ENCODE results near the gene PUSL1. TPM values are rescaled to one million over a fixed set of nuclear protein-coding genes. Genes with fewer than 3 reads are reported as not detected.

PUSL1 gene
- total RNA-seq, 1 donor from 2014 or later: 10.6 TPM

DNA sequence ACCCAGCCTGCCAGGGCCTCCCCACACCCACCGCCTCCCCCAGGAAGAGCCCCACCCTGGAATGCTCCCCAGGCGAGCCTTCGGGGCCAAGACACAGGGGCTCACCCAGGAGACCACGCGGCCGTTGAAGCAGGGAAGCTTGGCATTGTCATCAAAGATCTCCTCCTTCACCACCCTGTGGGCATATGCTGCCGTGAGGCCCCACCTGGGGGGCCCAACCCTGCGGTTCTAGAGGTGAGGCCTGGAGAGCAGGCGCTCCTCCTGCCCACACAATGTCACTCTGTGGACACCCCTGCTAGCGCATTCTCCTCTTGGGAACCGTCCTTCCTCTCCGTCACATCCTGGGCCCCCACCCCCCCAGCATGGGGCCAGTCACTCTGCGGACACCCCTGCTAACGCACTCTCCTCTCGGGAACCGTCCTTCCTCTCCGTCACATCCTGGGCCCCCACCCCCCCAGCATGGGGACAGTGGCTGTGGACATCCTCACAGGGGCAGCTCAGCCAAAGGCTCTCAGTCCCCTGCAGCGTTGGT is 34.3 kb downstream of the PUSL1 start:
- no peak for DNase-seq
- no peak for ATAC-seq (ENCODE audit: poor library complexity)
- intact Hi-C loops (cut with DNase I): no loop called here

DNA sequence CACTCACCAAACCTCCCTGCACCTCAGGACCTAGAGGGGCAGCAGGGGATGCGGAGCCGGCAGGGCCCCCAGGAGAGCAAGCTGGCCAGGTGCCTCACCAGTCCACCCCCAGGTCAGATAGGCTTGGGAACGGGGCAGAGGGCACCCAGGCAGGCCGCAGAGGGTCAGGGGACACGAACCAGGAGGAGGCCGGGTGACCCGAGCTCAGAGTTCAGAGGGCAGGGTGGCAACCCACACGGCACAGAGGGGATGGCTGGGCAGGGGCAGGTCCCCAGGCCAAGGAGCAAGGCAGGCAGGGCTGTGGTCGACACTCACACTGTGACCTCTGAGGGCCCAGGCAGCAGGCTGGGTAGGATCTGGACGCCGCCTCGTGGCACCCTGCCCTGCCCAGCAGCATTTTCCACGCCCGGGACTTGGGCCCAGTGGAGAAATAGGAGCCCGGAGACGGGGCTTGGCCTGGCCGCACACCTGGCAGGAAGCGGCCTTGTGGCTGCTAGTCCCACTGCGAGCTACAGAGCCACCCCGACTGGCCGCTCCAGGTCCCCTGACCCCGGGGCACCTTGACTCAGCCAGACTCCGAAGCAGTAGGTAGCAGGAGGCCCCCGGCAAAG is 35.5 kb downstream of the PUSL1 start:
- ATAC-seq (ENCODE audit: poor library complexity): peak; percentile 22
- intact Hi-C loops (cut with DNase I): no loop called here
- DNase-seq: no peak

DNA sequence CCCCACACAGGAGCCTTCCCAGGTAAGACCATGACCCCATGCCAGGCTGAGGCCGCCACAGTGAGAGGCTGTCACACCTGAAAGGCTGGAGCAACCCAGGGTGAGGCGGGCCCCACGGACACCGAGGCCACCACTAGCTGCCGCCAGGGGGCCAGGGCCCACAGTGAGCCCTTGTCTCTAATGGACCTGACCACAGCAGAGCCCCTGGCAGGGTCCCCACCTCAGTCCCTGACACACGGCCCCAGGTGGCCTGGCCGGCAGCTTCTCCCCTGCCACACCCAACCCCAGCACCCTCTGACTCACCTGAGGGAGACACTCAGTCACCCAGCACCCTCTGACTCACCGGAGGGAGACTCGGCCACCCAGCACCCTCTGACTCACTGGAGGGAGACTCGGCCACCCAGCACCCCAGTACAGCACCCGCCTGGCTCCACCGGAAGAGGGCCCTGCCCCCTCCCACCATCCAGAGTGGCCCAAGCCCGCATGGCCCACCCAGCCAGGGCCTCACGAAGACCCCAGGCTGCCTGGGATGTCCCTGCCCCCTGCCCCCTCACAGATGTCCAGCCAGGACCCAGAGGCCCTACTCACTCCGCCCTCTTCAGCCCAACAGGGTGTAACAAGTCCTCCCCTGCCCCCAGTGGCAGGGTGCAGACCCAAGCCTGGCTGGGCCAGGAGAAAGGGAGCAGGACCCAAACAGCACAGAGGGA is 36.4 kb downstream of the PUSL1 start:
- intact Hi-C loops (cut with DNase I): no loop called here
- ATAC-seq (ENCODE audit: poor library complexity) (no peak), DNase-seq (no peak)

DNA sequence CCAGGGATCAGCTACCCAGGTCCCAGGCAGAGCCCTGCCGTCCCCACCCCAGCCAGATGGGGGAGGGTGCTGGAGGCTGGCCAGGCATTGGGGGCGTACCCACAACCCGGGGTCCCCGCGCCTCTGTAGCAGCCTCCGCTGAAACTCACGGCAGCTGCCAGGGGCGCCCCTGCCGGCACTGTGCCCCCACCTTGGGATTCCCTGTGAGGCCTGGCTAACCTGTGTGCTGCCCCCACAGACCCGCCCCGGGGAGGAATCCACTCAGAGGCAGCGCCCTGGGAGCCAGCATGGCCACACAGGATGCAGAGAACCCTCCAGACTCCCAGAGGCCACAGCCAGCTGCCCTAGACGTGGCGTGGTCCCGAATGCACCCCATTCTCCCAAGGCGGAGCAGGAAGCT is 37.0 kb downstream of the PUSL1 start:
- intact Hi-C loops (cut with DNase I): no loop called here
- no peak for ATAC-seq (ENCODE audit: poor library complexity)
- DNase-seq: no peak

DNA sequence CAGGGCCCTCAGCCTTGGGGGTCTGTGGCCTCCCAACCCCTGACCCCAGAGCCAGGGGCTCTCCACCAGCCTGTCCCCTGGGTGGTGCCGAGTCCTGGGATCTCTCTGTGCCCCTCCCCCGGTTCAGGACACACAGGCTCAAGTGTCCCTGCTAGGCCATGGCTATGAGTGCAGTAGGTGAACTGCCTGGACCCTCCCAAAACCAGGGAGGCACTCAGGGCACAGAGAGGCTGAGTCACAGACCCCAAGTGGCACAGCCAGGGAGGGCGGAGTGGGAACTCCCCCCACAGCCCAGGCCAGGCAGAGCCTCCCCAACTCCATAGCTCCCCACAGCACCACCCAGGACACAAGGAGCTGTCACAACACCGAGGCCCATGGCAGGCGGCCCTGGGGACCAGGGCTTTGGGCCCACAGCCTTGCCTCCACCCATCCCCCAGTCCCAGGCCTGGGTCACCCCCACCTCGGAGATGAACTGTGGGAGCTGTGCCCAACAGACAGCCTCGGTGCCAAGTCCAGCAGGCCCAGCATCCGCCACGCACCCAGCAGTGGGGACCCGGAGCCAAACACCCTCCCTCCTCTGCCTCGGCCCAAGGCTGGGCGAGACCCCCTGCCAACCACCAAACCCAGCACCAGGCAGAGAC is 37.6 kb downstream of the PUSL1 start:
- intact Hi-C loops (cut with DNase I): no loop called here
- ATAC-seq (ENCODE audit: poor library complexity): peak; percentile 14
- no peak for DNase-seq

DNA sequence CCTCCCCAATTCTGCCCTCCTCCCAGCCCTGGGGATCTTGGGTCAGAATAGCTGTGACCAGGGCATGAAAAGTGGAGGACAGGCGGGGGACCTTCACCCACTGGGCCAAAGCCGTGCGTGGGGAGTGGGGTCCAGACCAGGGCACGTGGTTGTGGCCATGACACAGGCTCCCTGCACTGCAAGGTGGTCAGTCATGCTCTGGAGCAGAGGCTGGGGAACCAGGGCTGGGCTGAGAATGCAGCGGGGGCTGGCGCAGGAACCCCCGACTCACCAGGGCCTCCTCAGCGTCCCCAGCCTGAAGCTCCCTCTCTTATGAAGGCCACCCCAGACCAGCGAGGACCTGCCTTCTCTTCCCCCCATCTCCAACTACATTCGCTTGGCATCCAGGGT is 38.1 kb downstream of the PUSL1 start:
- intact Hi-C loops (cut with DNase I): no loop called here
- ATAC-seq (ENCODE audit: poor library complexity) (no peak), DNase-seq (no peak)

DNA sequence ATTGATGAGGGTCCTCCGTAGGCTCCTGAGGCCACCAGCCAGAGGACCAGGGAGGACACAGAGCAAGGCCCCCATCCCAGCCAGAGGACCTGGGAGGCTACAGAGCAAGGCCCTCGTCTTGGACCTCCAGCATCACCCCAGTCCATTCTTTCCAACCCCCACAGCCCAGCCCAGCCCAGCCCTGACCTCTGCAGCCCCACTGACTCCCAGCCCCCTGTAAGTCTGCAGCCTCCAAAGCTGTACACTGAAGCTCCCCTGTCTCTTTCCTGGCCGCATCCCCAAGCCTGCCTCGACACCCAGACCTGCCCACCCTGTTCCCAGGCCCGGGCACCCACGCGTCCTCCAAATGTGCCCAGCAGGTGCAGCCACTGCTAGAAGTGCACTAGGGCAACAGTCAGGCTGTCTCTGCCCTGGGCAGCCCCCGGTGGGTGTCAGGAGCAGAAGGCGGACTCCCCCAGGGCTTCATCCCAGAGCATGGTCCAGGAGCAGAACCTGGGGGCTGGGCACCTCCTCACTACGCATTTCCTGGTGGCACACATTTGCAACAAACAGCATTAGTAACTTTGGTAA is 38.7 kb downstream of the PUSL1 start:
- ATAC-seq (ENCODE audit: poor library complexity): no peak
- intact Hi-C loops (cut with DNase I): no loop called here
- no peak for DNase-seq

DNA sequence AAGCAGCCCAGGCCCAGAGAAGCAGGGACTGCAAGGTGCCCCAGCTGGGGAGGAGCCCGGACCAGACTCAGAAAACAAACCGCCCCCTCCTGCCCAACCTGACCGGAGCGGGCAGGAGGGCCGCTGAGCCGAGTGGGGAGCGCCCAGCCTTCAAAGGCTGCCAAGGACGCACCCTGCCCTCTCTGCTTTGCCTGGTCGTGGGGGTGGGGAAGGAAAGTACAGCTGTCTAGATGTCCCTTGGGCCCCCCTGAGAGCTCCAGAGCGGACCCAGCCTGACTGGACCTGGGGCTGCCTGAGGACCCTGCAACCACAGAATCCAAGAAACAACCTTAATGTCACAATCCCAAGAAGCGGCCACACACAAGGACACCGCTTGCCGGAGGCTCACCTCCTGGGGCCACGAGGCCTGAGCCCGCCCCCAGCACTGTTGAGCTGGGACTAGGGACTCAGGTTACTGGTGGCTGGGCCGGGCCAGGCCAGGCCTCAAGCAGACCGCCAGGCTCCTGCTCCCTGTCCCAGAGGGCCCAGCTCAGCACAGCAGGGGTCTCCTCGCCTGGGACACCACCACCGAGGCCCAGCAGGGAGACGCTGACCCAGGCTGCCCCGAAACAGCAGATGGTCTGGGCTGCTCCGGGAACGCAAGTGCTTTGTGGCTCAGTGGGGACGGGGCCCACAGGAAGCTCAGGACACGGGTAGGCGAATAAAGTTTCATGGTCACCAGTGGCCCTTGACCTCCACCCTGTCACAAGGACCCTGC is 39.4 kb downstream of the PUSL1 start:
- intact Hi-C loops (cut with DNase I): no loop called here
- ATAC-seq (ENCODE audit: poor library complexity) (peak; percentile 44), DNase-seq (no peak)

DNA sequence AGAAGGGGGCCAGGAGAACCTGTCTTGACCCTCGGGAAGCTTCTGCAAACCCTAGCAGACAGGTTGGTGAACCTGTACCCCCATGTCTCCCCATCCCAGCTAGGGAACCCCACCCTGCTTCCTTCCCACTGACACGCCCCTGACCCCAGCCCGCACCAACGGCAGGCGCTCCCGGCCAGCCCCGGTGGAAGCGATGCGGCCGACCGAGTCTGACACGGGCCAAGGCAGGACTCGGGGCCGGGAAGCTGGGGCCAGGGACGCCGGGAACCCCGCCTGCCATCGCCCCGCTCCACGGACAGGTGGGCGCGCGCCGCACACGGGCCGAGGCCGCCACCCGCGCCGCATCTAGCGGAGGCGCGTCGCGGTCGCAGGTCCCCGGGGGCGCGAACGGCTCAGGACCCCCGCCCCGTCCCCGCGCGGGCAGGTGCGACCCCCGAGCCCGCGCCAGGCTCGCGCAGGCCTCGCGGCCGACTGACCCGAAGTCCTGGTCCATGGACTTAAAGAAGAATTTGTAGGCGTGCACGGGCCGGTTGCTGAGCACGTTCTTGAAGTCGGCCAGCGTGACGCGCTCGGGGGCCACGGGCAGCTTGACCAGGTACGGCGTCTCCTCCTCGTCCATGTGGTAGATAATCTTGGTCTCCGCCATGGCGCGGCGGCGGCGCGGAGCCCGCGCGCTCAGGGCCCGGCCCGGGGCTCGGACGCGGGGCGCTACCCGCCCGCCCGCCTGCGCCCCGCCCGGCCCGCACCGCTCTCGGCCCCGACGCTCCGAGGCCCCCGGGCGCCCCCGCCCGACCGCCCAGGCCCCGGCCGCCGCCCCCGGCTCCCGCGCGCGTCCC is 40.2 kb downstream of the PUSL1 start:
- intact Hi-C loops (cut with DNase I): no loop called here
- no peak for ATAC-seq (ENCODE audit: poor library complexity)
- DNase-seq: no peak

DNA sequence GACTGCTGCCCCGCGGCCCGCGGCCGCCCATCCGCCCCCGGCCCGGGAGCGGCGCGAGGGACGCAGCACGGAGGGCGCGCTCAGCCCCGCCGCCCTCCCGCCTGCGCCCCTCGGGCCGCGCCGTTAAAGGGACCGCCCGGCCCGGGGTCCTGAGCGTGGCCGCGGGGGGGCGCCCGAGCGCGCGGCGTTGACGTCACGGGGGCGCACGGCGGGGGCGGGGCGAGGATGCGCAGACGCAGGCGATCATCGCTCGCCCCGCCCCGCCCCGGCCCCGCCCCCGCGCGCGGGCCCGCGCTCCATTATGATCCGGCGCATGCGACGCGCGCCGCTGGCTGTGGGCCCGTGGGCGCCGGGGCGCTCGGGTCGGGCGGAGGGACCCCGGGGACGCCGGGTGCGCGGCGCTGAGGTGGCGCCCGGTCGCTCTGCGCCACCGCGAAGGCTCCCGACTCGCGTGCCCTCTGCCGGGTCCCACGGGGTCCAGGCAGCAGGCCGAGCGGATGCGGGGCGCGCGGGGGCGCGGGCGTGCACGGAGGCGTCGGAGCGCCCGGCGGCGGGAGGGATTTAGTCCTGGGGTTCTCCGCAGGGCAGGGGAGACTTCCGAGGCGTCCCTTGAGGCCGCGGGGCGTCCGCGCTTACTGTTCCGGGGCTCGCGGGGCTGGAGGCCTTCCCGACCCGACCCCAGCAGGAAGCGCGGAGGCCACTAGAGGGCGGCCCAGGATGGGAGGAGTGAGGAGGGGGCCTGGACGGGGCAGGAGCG is 41.0 kb downstream of the PUSL1 start, which contains the start of gene DVL1:
DVL1 (minus strand) TSS at position 163 of the 757 bp plus-strand sequence. CDS start 353 bp downstream, outside the sequence.
- ATAC-seq (ENCODE audit: poor library complexity) (peak; percentile 32), DNase-seq (peak; percentile 79)
- intact Hi-C loops (cut with DNase I): no loop called here

DNA sequence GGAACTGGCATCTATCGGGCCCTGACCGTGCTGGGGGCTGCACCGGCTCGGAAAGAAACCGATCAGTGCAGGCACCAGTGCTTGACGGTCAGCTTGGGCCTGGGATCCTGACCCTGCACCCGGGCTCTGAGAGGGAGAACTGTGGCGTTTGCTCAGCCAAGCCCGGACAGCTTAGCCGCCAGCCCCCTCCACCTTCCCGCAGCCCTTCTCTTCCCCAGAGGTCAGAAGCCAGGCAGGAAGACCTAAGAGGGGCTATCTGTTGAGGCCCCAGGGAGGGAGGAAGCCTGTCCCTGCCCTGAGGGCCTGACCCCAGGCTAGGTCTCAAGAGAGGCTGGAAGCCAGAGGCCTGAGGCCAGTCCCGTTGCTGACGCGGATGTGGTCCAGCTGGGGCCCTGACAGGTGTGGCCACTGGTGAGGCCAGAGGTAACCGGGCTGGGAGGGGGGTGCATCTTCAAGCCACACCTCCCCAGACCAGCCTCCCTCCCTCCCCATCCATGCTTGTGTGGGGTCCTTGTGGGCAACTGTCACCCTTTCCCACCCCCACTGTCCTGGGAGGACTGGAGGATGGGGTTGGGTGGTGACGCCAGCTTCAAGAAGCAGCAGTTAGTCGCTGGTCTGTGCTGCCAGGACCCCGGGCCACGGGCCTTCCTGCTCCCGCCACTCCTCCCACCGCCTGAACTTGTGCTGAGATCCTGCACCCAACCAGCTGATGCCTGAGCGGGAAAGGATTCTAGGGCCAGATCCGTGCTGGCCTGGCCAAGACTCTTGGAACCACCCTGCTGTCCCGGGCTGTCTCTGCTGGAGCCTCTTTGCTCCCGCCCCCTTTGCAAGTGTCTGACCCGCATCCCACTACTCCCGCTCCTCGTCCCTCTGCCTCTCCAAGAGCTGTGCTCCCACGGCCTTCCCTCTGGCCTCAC is 43.4 kb downstream of the PUSL1 start:
- intact Hi-C loops (cut with DNase I): no loop called here
- ATAC-seq (ENCODE audit: poor library complexity) (peak; percentile 8), DNase-seq (peak; percentile 76)

DNA sequence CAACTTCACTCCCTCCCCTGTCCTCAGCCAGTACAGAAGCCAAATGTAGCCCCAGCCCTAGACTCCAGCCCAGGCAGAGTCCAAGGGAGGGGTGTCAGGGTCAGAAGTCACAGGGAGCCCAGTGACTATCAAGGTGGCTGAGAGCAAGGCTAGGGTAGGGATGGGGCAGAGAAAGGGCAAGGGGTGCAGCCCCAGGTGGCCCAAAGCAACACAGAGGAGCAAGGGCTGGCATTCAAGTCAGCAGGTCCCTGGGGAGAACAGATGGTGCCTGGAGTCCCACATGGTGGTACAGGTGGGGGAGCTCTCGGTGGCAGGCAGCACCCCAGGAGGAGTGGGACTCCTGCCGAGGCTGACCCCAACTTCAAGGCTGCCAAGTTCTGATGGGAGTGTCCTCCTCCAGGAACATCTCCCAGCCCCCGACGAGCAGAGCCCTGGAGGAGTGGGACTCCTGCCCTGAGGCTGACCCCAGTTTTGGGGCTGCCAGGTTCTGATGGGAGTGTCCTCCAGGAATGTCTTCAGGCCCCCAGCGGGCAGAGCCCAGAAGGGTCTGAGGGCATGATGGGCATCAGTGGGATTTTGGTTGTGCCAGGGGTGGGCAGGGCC is 44.5 kb downstream of the PUSL1 start:
- DNase-seq: no peak
- ATAC-seq (ENCODE audit: poor library complexity): no peak
- intact Hi-C loops (cut with DNase I): no loop called here

DNA sequence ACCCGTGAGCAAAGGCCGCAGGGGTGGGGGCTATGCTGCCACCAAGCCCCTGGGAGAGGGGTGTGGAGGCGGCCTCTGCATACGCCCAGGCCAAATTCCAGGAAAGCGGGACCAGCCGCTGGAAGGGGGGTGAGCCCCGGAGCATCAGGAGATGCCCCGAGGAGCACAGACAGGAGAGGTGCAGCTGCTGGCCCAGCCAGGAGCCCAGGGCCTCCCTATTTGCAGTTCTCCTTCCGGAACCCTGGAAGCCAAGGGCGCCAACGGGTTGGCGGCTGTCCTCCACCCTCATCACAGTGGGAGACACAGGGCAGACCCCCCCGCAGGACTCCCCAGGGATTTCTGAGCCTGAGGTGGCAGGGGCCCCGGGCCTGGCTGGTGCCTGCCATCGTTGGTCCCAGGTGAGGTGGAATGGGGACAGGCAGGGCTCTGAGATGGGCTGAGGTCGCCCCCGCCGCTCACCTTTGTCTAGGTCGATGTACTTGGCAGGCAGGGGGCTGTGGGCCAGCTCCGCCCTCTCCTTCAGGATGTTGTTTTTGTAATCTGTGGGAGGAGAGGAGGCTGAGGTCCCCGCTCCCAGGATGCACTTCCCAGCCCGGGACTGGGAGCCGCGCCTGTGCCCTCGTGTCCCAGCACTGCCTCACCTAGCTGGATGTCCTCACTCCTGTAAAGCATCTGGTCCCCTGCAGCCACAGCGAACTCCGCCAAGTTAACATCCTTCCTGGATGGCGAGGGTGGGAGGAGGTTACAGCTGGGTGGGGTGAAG is 45.2 kb downstream of the PUSL1 start:
- ATAC-seq (ENCODE audit: poor library complexity) (no peak), DNase-seq (no peak)
- intact Hi-C loops (cut with DNase I): no loop called here

DNA sequence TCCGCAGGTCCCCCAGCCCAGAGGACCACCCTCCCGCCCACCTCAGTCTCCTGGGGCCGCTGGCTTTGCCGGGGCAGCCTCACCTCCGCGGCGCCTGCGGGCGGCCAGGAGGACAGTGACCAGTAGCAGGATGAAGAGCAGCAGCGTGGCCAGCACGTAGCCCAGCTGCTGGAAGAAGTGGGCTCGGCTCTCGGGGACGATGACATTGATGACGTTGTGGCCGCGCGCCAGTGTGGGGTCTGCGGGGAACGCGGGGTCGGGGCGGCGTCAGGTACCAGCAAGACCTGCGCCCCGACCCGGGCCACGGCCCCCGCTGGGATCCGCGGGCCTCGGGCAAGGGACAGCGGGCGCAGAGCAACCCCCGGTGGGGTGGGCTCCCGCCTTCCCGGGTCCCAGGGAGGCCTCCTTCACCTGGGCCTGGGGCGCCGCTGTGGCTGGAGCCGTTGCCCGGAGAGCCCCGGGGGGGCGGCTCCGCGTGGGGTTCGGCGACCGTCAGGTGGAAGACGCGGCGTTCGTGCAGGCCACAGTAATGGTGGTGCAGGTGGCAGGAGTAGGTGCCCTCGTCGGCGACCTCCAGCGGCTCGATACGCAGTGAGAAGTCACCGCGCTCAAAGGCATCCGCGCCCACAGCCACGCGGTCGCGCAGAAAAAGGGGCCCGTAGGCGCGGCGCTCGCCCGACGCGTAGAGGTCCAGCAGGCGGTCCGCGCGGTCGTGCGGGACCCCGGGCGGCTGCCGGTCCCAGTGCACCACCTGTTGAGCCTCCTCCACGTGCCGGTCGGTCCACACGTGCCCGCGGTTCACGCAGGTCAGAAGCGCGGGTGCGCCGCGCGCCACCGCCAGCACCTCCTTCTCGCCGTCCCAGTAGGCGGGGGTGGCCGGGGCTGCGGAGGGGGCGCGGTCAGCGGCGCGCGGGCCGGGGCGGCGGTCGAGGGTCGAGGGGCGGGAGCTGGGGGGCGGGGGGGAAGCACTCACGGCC is 46.2 kb downstream of the PUSL1 start:
- DNase-seq (no peak), ATAC-seq (ENCODE audit: poor library complexity) (no peak)
- intact Hi-C loops (cut with DNase I): no loop called here
